Dermis blood vessel endothelial cell (primary cell): ENCODE measurements around the gene HUNK. TPM values are rescaled to one million over a fixed set of nuclear protein-coding genes. Genes with fewer than 3 reads are reported as not detected.
"Not testable (repeated sequence)": the region's sequence is repeated elsewhere in the genome, so short reads cannot be mapped to it uniquely, and the experiment has no call there.

ENCODE experiments used
- DNase-seq: peaks from one replicate; pipeline ENCODE4 v3.0.0; 2010
- total RNA-seq: library from RNA; depleted of rRNA; stranded (reverse); fragments of >200 nt; gene quantifications from 2 replicates; pipeline ENCODE4 v1.2.3, GENCODE V29; 2014

Gene HUNK
- under 0.01 and 0.05 TPM in 2 replicates for total RNA-seq

DNA sequence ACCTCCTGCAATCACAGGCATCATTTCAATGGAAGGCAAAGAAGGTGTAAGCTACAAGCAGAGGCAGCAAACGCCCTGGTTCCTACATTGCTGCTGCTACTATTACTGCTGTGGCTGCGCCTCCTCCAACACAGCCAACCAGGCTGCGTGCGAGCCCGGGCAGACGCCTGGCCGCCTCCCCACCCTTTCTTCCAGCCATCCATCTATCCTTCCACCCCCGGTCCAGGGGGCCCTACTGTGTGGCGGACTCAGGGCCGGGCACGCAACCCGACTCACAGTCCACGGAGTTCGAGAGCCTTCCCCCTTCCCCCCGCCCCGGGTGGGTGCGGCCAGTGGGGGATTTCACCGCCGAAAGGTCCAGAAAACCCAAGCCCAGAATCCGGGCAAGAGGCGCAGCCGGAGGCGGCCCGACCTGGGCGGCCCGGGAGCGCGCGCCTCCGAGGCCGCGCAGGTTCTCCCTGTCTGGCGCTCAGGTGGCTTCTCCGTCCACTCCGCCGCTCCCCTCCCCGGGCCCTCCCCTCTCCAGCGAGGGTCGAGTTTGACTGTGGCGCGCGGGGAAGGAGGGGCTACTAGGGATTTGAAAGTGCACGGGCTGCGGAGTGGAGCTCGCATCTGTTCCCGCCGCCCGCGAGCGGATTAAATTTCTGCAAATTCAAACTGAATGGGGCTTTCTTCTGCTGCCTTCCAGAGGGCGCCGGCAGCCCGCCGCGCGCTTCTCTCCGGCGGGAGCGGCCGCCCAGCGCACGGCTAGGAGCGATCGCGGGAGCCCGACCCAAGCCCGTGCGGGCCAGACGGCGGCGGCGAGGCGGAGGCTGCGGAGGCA is at the start of gene HUNK:
TSS of gene HUNK (plus strand) at position 569 of the 823 bp plus-strand sequence. CDS start 655 bp downstream, outside the sequence.
- peak; percentile 24 for DNase-seq

DNA sequence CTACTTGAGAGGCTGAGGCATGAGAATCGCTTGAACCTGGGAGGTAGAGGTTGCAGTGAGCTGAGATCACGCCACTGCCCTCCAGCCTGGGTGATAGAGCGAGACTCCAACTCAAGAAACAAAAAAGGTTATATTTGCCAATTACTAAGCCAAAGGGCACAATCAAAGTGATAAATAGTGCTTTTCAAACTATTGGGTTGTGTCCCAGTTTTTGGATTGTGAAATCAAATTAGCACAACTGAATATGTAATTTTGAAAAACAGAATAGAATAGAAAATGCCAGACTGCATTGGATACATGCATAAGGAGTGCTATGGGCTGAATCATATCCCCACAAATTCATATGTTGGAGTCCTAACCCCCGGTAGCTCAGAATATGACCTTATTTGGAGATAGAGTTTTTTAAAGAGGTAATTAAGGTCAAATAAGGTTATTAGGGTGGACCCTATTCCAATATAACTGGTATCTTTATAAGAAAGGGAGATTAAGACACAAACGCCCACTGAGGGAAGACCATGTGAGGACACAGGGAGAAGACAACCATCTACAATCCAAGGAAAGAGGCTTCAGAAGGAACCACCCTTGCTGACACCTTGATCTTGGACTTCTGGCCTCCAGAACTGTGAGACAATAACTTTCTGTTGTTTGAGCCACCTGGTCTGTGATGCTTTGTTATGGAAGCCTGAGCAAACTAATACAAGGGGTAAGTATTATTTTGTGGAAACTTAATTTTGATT is 42.9 kb upstream of the HUNK start:
- no peak for DNase-seq

DNA sequence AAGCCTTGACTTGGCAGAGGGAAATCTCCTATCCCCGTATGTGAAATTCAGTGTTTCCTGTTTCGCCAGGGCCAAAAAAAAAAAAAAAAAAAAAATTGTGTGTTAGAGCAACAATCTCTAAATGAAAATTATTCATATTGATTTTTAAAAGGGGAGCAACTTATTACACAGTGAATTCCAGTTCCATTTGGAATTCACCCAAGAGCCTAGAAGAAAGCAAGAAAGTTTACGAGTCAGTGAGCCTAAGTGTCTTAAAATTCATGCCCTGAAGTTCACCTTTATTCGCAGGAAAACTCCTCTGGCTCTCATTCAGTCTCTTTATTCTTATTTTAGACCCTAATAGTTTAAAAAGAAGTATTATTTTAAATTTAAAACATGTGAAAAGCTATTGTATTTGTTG is 42.1 kb upstream of the HUNK start:
- DNase-seq, result no peak

DNA sequence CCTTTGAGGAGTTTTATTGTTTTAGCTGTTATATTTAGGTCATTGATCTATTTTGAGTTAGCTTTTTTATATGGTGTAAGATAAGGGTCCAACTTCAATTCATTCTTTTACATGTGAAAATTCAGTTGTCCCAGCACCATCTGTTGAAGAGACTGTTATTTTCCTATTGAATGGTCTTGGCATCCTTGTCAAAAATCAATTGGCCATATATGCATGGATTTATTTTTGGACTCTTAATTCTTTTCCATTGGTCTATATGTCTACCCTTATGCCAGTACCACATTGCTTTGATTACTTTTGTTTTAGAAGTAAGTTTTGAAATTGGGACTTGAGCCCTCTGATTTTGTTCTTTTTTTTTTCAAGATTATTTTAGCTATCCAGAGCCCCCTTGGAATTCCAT is 35.8 kb upstream of the HUNK start:
- DNase-seq, result no peak

DNA sequence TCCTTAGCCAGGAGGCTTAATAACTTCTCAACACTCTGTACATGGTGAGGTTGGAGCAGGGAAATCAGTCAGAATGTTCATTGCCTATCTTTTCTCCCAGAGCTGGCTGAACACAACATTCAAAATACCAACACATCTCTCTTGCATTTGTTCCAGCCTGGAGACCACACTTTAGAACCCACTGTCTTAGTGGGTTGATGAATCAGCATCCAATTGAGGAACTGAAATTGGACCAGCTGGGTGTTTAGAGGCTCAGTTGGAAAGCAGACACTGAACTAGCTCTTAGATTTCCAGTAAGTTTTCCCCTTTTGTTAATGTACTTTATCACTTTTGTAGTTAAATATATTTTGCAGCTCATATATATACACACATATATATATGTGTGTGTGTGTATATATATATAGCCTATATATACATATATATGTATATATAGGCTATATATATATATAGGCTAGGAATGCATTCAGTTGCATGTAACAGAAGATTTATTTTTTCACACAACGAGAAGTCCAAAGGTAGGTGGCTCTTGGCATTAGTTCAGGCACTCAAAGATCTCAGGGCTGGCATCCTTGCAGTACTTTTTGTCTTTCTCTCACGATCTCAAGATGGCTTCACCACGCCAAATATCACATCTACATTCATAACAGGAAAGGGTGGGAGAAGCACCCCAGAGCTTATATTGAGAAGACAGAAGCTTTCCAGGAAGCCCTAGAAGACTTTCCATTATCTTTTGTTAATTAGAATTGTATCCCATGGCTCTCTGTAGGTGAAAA is 35.0 kb upstream of the HUNK start:
- DNase-seq, result no peak

DNA sequence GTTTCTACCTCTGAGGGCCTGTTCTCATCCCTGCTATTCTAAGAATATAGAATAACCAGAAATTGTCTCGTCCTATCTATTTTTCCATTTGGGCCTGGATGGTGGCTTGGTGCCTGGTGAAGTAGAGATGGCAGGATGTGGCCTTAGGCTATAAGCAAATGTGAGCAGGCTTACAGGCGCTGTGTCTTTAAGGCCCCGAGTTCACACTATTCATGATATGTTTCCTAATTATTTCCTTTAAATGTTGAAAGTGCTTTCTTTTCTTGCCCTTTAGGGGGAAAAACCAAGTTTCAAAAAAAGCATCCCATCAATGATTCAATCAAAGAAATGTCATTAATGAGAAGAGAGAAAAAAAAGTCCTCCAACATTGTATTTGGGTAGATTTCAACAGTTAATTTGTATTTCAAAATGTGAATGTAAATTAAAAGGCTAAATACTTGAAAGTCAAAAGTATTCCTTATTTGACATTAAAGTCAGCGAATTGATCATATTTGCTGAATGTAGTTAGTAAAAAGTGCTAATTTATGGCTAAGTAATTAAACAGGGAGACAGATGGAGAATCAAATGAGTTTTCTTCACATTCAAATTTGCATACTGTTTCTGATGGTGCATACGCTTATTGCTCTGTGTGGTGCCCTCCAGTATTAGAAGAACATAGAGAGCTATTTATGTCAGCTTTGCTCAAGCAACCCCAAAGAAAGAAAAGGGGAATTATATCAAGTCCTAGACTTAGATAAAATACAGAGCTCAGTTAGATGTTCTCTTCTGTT is 34.0 kb upstream of the HUNK start:
- no peak for DNase-seq

DNA sequence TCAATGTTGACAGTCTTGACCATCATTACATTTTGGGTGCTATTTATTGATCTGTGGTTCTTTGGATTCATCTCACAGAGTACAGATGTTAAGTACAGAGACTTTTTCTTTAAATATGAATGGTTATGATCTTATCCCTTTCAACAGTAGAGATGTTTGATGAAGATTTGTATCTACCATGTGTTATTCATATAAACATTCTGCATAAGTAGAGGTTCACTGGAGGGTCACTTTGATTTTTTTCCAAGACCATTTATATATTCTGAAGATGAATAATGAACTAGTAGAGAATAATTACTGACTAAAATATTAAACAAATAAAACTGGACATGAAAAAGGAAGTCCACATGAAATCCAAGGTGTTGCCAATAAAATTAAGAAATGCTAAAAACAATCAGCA is 28.6 kb upstream of the HUNK start:
- DNase-seq, result no peak

DNA sequence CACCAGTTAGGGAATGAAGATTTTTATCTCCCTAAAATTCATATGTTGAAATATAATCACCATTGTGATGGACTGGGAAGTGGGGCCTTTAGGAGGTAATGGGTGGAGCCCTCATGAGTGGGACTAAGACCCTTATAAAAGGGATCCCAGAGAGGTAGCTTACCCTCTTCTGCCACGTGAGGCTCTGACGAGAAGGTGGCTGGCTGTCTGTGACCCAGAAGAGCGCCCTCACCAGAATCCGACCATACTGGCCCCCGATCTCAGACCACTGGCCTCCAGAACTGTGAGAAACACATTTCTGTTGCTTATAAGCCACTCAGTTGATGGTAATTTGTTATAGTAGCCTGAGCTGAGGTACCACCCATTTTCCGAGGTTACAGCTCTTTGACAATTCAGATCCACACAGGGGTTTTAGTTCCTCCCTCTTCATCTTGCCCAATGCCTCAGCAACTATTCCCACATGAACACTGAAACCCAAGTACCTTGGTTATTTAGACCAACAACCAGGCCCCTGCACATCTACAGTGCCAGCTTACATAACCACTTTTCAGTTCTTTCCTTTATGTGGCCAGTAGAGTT is 27.6 kb upstream of the HUNK start:
- DNase-seq, result no peak

DNA sequence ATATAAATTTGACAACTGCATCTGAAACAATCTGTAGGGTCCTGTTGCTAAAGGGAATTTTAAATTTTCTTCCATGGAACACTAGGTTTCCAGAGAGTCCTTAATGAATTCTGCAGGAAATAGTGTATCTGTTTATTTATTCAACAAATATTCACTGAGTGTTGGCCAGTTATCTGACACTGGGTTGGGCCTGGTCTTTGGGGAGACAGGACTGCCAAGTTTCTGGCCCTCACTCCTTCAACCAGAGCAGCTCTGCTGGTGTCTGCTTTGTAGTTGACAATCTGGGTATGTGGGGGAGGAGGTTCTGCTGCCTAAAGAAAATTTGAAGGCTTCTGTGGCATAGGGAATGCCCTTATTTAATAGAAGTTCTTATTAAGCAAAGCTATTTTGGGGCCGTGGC is 26.1 kb upstream of the HUNK start:
- no peak for DNase-seq

DNA sequence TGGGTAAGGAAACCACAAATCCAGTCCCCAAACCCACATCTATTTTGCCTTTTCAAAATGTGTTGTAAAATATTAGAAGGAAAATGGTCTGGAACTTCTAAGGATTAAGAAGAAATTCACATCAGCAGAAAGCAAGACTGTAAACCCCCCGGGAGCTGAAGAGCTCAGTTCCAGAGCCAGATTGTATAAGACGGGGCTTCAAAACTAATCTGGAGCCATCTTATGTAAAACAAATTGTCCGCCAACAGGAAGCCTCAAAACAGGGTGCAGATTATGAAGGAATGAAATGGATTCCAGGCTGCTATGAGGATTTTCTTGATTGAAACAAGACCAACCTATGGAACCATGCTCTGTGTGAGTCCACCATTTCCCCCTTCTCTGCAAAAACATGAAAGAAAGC is 25.1 kb upstream of the HUNK start:
- DNase-seq, result no peak

DNA sequence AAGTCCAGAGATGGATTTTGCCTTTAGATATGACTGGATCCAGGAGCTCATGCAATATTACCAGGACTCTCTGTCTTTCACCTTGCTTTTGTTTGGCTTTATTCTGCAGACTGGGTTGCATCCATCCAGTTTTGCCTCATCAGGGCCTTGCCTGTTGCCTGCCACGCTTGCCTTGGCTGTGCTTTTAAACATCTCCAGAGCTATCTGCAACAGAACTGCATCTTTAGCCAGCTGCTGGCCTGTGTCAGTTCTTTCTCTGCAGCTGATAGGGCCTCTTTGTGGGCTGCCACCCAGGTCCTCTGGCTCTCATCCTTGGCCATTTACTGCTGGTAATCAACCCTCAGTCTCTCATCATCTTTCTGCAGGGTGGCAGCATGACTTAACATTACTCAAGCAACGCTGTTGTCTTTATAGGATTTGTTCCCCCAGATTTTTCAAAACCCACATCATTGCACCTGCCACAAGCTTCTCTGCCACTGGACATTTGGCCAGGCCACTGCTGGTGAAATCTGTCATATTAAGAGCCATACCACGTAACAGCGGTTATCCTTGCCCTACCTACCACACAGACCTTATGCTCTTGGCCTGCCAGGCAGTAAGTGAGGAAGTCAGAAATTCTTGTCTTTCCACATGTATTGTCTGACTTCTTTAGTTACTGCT is 24.4 kb upstream of the HUNK start:
- no peak for DNase-seq

DNA sequence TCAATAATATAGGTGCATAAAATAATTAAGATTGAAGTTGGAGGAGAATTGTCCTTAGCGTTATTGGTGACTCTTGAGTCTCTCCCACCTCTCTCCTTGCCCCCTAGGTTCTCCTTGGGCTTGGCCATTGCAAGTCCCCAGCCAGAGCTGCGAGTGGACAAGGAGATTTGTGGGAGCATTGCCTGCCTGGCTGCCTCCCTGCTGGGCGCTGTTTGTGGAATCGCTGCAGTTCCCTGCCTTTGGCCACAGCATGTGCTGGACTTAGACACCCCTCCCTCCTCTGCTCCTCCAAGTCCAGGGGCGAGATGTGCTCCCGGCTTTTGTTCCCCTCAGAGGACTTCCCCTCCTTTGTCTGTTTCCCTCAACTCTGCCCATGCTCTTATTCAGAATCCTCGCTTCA is 21.9 kb upstream of the HUNK start:
- DNase-seq, result no peak

DNA sequence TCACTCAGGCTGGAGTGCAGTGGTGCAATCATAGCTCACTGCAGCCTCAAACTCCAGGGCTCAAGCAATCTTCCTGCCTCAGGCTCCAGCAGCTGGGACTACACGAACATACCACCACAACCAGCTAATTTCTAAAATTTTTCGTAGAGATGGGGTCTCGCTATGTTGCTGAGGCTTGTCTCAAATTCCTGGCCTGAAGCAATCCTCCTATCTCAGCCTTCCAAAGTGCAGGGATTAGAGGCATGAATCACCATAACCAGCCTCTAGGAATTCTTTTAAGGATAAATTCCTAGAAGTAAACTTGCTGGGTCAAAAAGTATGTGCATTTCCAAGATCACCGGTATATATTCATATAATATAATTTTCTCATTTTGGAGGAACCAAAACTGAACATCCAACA is 17.6 kb upstream of the HUNK start:
- no peak for DNase-seq

DNA sequence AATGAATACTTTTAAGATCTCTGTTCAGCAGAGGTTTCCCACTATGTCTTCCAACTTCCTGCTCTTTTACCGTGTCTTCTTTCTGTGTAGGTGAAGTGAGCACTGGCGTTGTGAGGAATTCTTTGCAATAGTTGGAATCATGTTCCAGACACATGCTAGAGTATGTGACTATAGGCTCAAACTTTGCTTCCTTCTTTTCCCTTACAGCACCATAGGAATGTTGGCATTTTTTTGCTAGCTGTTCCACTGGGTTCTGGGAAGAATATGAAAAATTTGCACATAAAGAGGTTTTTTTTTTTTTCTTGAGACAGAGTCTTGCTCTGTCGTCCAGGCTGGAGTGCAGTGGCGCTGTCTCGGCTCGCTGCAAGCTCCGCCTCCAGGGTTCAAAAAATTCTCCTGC is 15.7 kb upstream of the HUNK start:
- DNase-seq, result no peak

DNA sequence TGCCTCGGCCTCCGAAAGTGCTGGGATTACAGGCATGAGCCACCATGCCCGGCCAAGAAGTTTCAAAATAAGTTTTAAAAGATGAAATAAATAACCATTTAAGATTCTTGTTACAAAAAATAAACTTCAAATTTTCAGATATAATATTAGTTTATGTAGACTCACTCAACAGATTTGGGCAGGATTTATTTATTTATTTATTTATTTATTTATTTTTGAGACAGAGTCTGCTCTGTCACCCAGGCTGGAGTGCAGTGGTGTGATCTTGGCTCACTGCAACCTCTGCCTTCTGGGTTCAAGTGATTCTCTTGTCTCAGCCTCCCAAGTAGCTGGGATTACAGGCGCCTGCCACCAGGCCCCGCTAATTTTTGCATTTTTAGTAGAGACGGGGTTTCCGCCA is 15.2 kb upstream of the HUNK start:
- DNase-seq, result not testable (repeated sequence)

DNA sequence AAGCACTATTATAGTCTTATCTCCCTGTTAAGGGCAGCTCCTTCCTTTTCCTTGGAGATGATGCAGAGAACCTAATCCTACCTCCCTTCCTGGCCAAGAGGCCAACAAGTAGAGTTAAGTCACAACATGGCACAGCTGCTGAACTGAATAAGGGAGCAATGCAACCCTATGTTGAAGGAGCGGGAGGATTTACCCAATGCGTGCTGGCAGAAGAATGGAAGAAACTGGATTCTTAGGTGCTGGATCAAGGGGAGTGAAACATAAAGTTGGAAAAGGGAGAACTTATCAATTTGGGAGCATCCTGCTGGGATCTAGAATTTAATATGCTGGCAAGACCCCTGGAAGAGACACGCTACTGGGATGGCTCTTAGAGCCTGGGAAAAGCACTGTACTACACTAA is 12.0 kb upstream of the HUNK start:
- DNase-seq, result no peak

DNA sequence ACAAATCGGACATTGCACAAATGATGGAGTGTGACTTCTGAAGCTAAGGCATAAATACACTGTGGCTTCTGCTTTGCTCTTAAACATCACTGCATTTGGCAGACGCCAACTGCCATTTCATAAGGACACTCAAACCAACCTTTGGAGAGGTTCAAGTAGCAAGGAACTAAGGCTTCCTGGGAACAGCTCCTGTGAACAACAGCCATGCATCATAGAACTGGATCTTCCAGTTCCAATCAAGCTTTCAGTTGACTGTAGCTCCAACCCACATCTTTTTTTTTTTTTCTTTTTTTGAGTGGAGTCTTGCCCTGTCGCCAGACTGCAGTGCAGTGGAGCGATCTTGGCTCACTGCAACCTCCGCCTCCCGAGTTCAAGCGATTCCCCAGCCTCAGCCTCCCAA is 10.7 kb upstream of the HUNK start:
- DNase-seq, result no peak

DNA sequence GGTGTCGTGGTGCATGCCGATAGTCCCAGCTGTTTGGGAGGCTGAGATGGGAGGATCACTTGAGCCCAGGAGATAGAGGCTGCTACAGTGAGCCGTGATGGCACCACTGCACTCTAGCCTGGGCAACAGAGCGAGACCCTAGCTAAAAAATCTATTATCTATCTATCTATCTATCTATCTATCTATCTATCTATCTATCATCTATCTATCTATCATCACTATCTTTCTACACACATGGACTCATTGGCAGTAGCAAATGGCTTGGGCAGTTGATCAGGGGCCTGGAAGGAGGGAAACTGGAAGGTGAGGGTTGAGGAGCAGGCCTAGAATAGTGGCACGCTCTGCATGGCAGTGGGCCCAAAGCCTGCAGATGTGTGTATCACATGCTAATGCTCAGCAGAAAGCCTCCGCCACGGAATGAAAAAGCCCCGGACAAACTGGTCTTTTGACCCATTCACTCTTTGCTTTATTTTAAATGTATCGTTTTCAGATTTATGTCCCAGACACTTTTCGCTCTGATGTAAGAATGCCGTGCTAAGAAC is 7.3 kb upstream of the HUNK start:
- no peak for DNase-seq

DNA sequence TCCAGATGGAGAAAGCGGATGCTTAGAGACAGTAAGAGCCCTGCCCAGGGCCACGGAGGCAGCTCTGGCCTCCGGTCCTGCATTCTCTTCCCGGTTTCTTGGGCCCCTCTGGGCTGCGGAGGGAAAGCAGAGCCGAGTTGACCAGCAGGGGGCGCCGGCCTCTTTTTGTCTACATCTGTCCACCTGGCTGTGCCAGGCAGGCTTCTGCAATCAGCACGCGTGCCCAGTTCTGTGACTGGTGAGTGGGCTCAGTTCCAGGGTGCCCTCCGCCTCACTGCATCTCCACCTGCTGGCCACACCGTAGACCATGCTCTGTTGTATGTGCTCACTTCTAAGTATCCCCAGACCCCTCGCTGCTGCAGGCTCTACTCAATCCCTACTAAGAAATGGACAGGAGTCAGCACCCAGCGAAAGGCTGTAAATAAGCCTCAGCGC is 6.7 kb upstream of the HUNK start:
- DNase-seq, result peak; percentile 83

DNA sequence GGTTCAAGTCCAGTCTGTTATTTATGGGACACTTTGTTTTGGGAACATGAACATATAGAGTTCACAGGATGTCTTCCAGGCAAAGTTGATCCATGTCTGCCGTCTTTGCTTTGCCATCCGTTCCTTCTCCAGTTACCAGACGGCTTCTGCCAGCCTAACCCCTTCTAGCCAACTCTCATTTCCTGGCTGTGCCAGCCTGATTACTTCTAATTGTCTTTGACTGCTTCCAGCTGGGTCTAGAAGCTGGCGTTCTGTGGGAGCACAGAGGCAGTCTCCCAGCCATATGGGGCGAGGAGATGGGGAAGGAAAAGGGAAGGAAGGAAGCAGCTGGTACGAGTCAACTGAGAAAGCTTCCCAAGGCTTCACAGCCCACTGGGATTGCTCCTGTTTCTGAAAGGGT is 3.1 kb upstream of the HUNK start:
- no peak for DNase-seq

DNA sequence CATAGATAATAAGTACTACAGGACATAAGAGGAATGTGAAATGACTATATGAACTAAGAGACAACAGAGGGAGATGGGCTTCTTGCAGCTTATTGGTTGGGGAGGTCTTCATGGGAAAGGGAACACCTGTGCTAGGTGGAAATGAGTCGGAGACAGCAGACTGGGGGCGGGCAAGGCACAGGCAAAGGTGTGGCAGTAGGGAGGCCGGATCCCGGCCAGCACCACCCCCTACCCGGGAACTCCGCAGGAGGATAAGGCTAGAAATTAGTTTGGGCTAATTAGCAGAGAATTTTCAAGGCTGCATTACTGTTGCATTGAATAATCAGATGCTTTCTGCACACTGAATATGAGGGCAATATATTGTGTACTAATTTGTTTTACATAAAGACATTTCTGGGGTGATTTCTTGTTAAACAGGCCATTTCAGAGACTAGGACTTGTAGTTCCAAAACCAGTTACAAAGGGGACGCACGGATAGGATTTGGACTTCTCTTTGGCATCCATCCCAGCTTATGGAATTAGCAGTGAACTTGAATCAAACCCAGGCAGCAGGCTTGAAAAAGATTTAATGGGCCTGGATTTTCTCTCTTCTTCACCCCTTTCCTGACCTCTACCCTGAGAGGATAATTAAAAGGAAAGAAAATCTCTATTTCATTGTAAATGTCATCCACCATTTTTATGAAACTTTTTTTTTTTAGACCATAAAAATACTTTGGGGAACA is 2.2 kb upstream of the HUNK start:
- no peak for DNase-seq
